SU-DHL-6 (cell line): ENCODE measurements around the gene THEM4.
"Not testable (repeated sequence)": the region's sequence is repeated elsewhere in the genome, so short reads cannot be mapped to it uniquely, and the experiment has no call there.

ENCODE experiments used
- H2AFZ ChIP-seq: fragments of 200-600 bp; sonication (generic); 2 replicates; pipeline ENCODE4 v1.6.1; 2014; ENCODE audit warnings: low read depth, mild to moderate bottlenecking, moderate library complexity, mixed read lengths, antibody characterized with exemption, low read length; ENCODE audit not compliant: severe bottlenecking
- H3F3A ChIP-seq: fragments of 200-600 bp; shearing (Covaris generic); 2 replicates; pipeline ENCODE4 v1.6.0; 2016; ENCODE audit warnings: antibody characterized with exemption, mild to moderate bottlenecking; ENCODE audit not compliant: insufficient read depth
- H3K27ac ChIP-seq: fragments of 200-600 bp; sonication (generic); 2 replicates; pipeline ENCODE4 v1.5.1; 2016; ENCODE audit warnings: low read depth, mild to moderate bottlenecking, low read length, moderate library complexity, mixed read lengths
- H3K27me3 ChIP-seq: fragments of 200-600 bp; sonication (generic), shearing (Covaris generic); 2 replicates; pipeline ENCODE4 v1.6.0; 2014; ENCODE audit warnings: mild to moderate bottlenecking, low read length
- H3K36me3 ChIP-seq: fragments of 200-600 bp; sonication (generic); 2 replicates; pipeline ENCODE4 v1.6.1; 2014; ENCODE audit warnings: mild to moderate bottlenecking, low read length, mixed read lengths
- H3K4me2 ChIP-seq: fragments of 300-600, 200-600 bp; shearing (Covaris generic), sonication (generic); 2 replicates; pipeline ENCODE4 v1.6.0; 2014; ENCODE audit warnings: low read length, low read depth, mild to moderate bottlenecking; ENCODE audit not compliant: poor library complexity, severe bottlenecking
- H3K4me3 ChIP-seq: fragments of 200-600 bp; sonication (generic); 2 replicates; pipeline ENCODE4 v1.5.1; 2014; ENCODE audit warnings: antibody characterized with exemption, low read length, mild to moderate bottlenecking, mixed read lengths; ENCODE audit not compliant: insufficient read depth, poor library complexity, severe bottlenecking
- H3K79me2 ChIP-seq: fragments of 200-600 bp; sonication (generic); 2 replicates; pipeline ENCODE4 v1.6.1; 2014; ENCODE audit warnings: mild to moderate bottlenecking, low read length, moderate library complexity; ENCODE audit not compliant: insufficient read depth
- H3K9ac ChIP-seq: fragments of 200-600 bp; sonication (generic); 2 replicates; pipeline ENCODE4 v1.7.0; 2014; ENCODE audit warnings: mild to moderate bottlenecking, low read length
- H3K9me2 ChIP-seq: fragments of 200-600 bp; sonication (generic); replicated peaks from 2 replicates; pipeline ENCODE4 v1.6.1; 2014; ENCODE audit warnings: low read length; ENCODE audit not compliant: insufficient read depth
- H3K9me3 ChIP-seq: fragments of 200-600 bp; sonication (generic); 2 replicates; pipeline ENCODE4 v1.6.1; 2014; ENCODE audit warnings: low read length, mixed read lengths; ENCODE audit not compliant: insufficient read depth
- H4K20me1 ChIP-seq: fragments of 200-600 bp; sonication (generic); 2 replicates; pipeline ENCODE4 v1.6.1; 2014; ENCODE audit warnings: low read depth, mild to moderate bottlenecking, antibody characterized with exemption, low read length, moderate library complexity, mixed read lengths
- CTCF ChIP-seq: fragments of 200-600 bp; sonication (generic); IDR thresholded peaks from one replicate; pipeline ENCODE4 v1.5.1; 2017; ENCODE audit warnings: antibody characterized with exemption, mild to moderate bottlenecking, low read length, moderate library complexity; ENCODE audit not compliant: insufficient read depth, poor library complexity, severe bottlenecking
- EZH2phosphoT487 ChIP-seq: fragments of 200-600 bp; sonication (generic), shearing (Covaris generic); conservative IDR thresholded peaks from 2 replicates; pipeline ENCODE4 v1.6.1; 2018; ENCODE audit warnings: mild to moderate bottlenecking, antibody characterized with exemption, low read length, moderate library complexity, mixed read lengths

Gene THEM4

GRCh38 chr1:151882466-151882865 is 26.8 kb downstream of the THEM4 start:
- Histone ChIP-seq H3K9me3 (no peaks in the 10 kb centered on the region), H3K4me2 (no peak overlapping the region), H3K9me2 (no peaks in the 10 kb centered on the region), H4K20me1 (no peaks in the 10 kb centered on the region), H3K27ac (no peak overlapping the region), H3K36me3 (peaks cover 4% of the 10 kb centered on the region; the same call in 1 of the 2 replicates), H3K79me2 (no peaks in the 10 kb centered on the region), H3K4me3 (no peak overlapping the region), H2AFZ (no peak overlapping the region), H3K9ac (no peak overlapping the region), H3K27me3 (no peaks in the 10 kb centered on the region), H3F3A (no peaks in the 10 kb centered on the region)
- TF ChIP-seq CTCF, result no peak

- peaks cover 4% of the 10 kb centered on the region; the same call in 1 of the 2 replicates for H3K36me3 ChIP-seq
- no peak overlapping the region for H3K9ac ChIP-seq
- TF ChIP-seq CTCF, result no peak
- TF ChIP-seq EZH2phosphoT487, result no peak
- H2AFZ ChIP-seq, result no peak overlapping the region
- H3K79me2 ChIP-seq, result no peaks in the 10 kb centered on the region
- H4K20me1 ChIP-seq, result no peaks in the 10 kb centered on the region
- H3K27me3 ChIP-seq, result no peaks in the 10 kb centered on the region
- no peak overlapping the region for H3K4me3 ChIP-seq
- H3K9me2 ChIP-seq, result no peaks in the 10 kb centered on the region
- H3F3A ChIP-seq, result no peaks in the 10 kb centered on the region
- H3K27ac ChIP-seq, result no peak overlapping the region
- H3K4me2 ChIP-seq, result no peak overlapping the region
- H3K9me3 ChIP-seq, result no peaks in the 10 kb centered on the region
Observed at GRCh38 chr1:151881479-151881878, 27.8 kb downstream of the THEM4 start.

GRCh38 chr1:151875419-151876097 is 33.8 kb downstream of the THEM4 start:
- Histone ChIP-seq H3K79me2 (no peaks in the 10 kb centered on the region), H3K36me3 (no peaks in the 10 kb centered on the region), H2AFZ (no peak overlapping the region), H3K4me2 (no peak overlapping the region), H3K9ac (no peak overlapping the region), H3K9me2 (no peaks in the 10 kb centered on the region), H3K4me3 (no peak overlapping the region), H3K27me3 (no peaks in the 10 kb centered on the region), H3K27ac (no peak overlapping the region), H4K20me1 (no peaks in the 10 kb centered on the region), H3K9me3 (no peaks in the 10 kb centered on the region), H3F3A (no peaks in the 10 kb centered on the region)
- TF ChIP-seq CTCF (no peak), EZH2phosphoT487 (no peak)

- not testable (repeated sequence) for H3K9me2 ChIP-seq
Observed at GRCh38 chr1:151872776-151873175, 36.5 kb downstream of the THEM4 start.

More at GRCh38 chr1:151872776-151873175, 36.5 kb downstream of the THEM4 start:
- not testable (repeated sequence) for H3K4me2 ChIP-seq, H3K4me3 ChIP-seq, H3F3A ChIP-seq, H2AFZ ChIP-seq, H3K9ac ChIP-seq, H4K20me1 ChIP-seq, H3K27ac ChIP-seq, H3K36me3 ChIP-seq, H3K9me3 ChIP-seq, H3K79me2 ChIP-seq, H3K27me3 ChIP-seq
